Testis (tissue), 3 donors: ENCODE data around the gene FGFBP2. TPM values are rescaled to one million over a fixed set of nuclear protein-coding genes. Genes with fewer than 3 reads are reported as not detected.

Source experiments
- DNase-seq: peaks from one replicate; pipeline ENCODE4 v3.0.0-alpha.2; 2019
- H3K27ac ChIP-seq, 2 donors: fragments of 200-600 bp; sonication (generic); one replicate each; pipeline ENCODE4 v1.5.1; 2019
- H3K27me3 ChIP-seq: fragments of 200-600 bp; sonication (generic); one replicate; pipeline ENCODE4 v1.5.1; 2019
- H3K36me3 ChIP-seq: fragments of 200-600 bp; sonication (generic); one replicate; pipeline ENCODE4 v1.5.1; 2017; ENCODE audit warnings: low read depth; ENCODE audit errors: missing control alignments
- H3K4me1 ChIP-seq: fragments of 200-600 bp; sonication (generic); one replicate; pipeline ENCODE4 v1.5.1; 2019
- H3K4me3 ChIP-seq, 2 donors: fragments of 200-600 bp; sonication (generic); one replicate each; pipeline ENCODE4 v1.5.1; 2017 to 2019
- H3K9me3 ChIP-seq: fragments of 200-600 bp; sonication (generic); one replicate; pipeline ENCODE4 v1.5.1; 2017
- CTCF ChIP-seq, 3 experiments: fragments of 450-650 bp in 2 of 3; fragments of 200-600 bp in 1 of 3; sonication (generic) in 1 of 3; IDR thresholded peaks; one replicate each; pipeline ENCODE4 v1.5.1; 2016 to 2019; ENCODE audit warnings: antibody characterized with exemption in 3 of 3, mild to moderate bottlenecking in 2 of 3, moderate library complexity in 1 of 3
- POLR2A ChIP-seq: fragments of 450-650 bp; IDR thresholded peaks from one replicate; pipeline ENCODE4 v1.6.1; 2017; ENCODE audit warnings: antibody characterized with exemption, mild to moderate bottlenecking, moderate library complexity
- WGBS, 2 donors: methylation state at CpG; one replicate each; pipeline ENCODE4 v1.1.5; 2018; 5-methylcytosine and 5-hydroxymethylcytosine counted together
- intact Hi-C: fragments of 100-400 bp; cut with DNase I; formaldehyde crosslinking; loops from one replicate; pipeline ENCODE4 v1.15.1; 2023; ENCODE audit warnings: low total_unique reads
- polyA plus RNA-seq: library from polyadenylated mRNA; stranded (reverse); fragments of 350-450 nt; fragmentation: Illumina TruSeq; extraction: RNeasy Lipid Tissue Mini Kit (QIAGEN cat#74804); gene quantifications from one replicate; pipeline ENCODE4 v1.2.3, GENCODE V29; 2014; ENCODE audit warnings: low read depth, low replicate concordance; ENCODE audit not compliant: insufficient read depth
- total RNA-seq, 2 donors: library from RNA; depleted of rRNA; stranded (reverse); fragments of >200 nt; gene quantifications; one replicate each; pipeline ENCODE4 v1.2.3, GENCODE V29; 2016

FGFBP2 gene
- total and polyA plus RNA-seq, 3 donors from 2014 or later, result 19.4 to 139 (median 20.3) TPM

DNA sequence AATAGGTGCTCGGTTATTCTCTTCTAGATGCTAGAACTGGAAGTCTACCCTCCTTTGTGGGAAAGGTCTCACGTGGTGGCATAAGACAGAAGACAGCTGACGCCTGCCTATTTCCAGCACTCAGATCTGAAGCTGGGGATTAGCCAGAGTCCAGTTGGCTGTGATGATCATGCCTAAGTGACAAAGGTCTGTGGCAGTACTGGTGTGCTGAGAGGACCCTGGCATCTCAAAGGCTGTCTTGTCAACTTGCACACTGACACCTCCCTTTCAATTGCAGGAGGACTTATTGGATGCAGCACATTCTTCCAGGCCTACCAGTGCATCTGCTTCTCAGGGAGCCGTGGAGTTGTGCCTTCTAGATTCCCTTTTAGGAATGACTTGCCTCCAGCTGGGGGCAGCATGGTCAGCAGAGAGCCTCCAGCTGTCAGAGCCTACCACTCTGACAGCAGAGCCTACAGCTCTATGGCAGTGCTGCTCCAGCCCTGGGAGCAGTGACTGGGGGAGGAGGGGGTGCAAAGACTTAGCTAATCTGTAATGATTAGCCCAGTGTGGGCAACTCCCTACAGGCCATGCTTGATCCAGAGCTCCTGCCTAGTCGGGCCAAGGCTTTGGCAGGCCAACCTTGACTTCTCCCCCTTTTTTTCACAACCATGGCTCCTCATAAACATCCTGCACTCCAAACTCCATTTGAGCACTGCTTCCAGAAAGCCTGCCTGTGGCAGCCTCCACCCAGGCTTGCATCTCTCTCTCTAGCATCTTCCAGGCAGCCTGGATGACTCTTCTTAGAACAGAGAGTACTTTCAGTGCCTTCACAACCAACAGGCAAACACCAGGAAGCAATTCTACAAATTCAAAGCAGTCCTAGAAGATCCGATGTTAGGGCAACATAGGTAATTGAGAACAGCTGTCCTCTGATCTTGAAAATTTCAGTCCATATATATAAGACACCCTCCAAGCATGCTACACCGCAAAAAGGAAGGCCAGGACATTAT lies 13.8 kb upstream of the FGFBP2 start:
- Histone ChIP-seq H3K27me3 (no peaks in the 10 kb centered on the region), H3K4me3 (no peak overlapping the region), H3K9me3 (no peaks in the 10 kb centered on the region), H3K27ac (no peak overlapping the region), H3K4me1 (no peaks in the 10 kb centered on the region), H3K36me3 (no peaks in the 10 kb centered on the region)
- WGBS, 2 donors, result 70 to 81% methylated on average over 6 to 7 of the region's 7 CpGs
- no peak for TF ChIP-seq POLR2A
- no peak for TF ChIP-seq CTCF (IDR thresholded peaks at IDR 0.05)
- intact Hi-C loops, result no loop called here
- DNase-seq, result no peak

DNA sequence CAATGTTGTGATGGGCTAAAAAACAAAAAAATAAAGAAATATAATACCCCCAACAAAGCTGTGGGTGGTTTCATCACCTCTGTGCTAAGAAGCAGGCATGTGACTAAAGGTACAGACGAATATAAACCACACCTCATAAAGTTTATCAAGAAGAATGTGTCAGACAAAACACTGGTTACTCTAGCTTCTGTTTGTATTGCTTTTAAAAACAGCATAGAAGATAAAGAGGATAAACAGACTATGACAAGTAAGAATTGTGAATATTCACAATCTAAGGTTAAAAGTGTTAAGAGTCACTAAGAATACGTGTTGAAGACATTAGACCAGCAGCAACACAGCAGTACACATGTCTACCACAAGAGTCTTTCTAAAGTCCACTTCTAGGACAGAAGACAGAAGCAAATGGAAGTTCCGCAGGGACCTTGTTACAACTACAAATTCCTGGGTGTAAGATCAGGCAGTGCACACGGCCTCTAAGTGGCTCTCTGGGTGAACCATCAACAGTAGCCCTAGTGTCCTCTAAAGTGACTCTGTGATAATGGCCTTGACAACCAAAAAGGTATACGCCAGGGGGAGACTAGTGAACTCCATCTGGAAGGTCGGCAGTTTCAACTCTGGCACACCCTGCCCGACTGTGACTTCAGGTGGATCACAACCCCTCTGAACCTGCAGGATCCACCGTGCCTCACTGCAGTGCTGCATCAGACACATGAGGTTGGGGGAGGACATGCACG lies 8.3 kb upstream of the FGFBP2 start:
- no peaks in the 10 kb centered on the region for H3K9me3 ChIP-seq
- 90 to 92% methylated on average over 9 of the region's 9 CpGs for WGBS, 2 donors
- no peak for DNase-seq
- intact Hi-C loops, result no loop called here
- H3K36me3 ChIP-seq, result no peaks in the 10 kb centered on the region
- H3K4me1 ChIP-seq, result no peaks in the 10 kb centered on the region
- H3K4me3 ChIP-seq, result no peak overlapping the region
- TF ChIP-seq POLR2A (no peak), CTCF (IDR thresholded peaks at IDR 0.05) (no peak)
- H3K27me3 ChIP-seq, result no peaks in the 10 kb centered on the region
- H3K27ac ChIP-seq, result no peak overlapping the region

- no peaks in the 10 kb centered on the region for H3K36me3 ChIP-seq
- H3K9me3 ChIP-seq, result no peaks in the 10 kb centered on the region
- no peak for DNase-seq
- no peak for TF ChIP-seq CTCF (IDR thresholded peaks at IDR 0.05)
- no peak for TF ChIP-seq POLR2A
- 87 to 94% methylated on average over 10 to 11 of the region's 11 CpGs for WGBS, 2 donors
- H3K4me1 ChIP-seq, result no peaks in the 10 kb centered on the region
- intact Hi-C loops, result no loop called here
- H3K4me3 ChIP-seq, result no peak overlapping the region
- no peaks in the 10 kb centered on the region for H3K27me3 ChIP-seq
- no peak overlapping the region for H3K27ac ChIP-seq
Measured at GRCh38 chr4:15968551-15969300, 5.8 kb upstream of the FGFBP2 start.

DNA sequence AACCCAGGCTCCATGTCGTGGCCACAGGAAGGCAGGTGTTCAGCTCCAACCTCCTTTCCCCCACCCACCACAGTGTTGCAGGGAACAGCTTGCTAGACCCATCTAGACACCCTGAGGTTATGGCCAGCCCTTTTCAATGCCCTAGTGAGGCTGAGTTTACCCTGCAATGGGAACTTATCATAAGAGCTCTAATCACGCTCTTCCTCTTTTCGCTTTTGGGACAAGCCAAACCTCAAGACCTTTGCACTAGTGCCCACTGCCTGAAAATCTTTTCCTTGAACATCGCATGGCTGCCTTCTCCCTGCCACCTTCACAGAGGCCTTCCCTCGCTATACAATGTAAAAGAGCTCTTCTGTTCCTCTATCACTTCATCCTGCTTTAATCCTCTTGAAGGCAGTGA lies 2.4 kb upstream of the FGFBP2 start:
- H3K27ac ChIP-seq, result no peak overlapping the region
- H3K9me3 ChIP-seq, result no peaks in the 10 kb centered on the region
- intact Hi-C loops, result no loop called here
- H3K27me3 ChIP-seq, result no peaks in the 10 kb centered on the region
- H3K4me3 ChIP-seq, result no peak overlapping the region
- TF ChIP-seq CTCF (IDR thresholded peaks at IDR 0.05), result no peak
- TF ChIP-seq POLR2A, result no peak
- H3K4me1 ChIP-seq, result peaks cover 4% of the 10 kb centered on the region
- DNase-seq, result no peak
- H3K36me3 ChIP-seq, result no peaks in the 10 kb centered on the region
- 85 to 94% methylated on average over 5 of the region's 5 CpGs for WGBS, 2 donors
